ENCODE data around the gene MGP. TPM values are rescaled to one million over a fixed set of nuclear protein-coding genes. Genes with fewer than 3 reads are reported as not detected.

The MGP gene
- total and polyA plus RNA-seq, 2 of the 4 experiments (the other 2 are of a cell fraction) = 1.4 to 2.7 TPM

DNA sequence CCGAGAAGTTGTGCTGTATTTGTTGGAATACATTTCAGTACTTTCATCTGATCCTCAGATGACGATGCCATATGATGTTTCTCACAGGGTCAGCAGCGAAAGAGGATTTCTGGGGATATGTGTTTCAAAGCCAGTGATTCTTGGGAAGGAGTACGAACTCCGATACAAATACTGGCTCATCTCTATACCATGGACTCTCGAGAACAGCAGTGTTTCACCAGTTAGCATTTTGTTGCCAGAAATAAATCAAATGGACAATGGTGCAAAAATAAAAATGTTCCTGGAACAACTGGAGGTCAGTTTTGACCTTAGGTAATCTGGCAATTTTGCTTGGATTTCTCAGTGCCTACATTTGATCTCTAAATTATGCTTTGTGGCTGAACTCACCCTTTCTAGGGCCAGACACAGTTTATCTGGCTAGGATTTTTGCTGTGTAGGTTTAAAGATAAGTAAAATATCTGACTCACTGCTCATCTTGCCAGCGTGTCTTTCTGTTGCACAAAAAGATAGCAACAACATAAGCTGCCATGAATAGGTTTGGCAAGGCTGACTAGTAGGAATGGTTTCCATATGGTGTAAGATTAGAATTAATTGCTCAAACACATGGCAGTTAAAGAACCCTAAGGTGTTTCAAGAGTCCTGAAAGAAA is 11.0 kb upstream of the MGP start:
- H3K4me3 ChIP-seq (ENCODE audit: insufficient read depth, low read depth, low read length) = peak overlapping the region; percentile 4; the same call in 1 of the 2 replicates
- WGBS, 2 experiments (ENCODE audit: extremely low coverage in 2 of 2, insufficient read length in 1 of 2) = no CpG with 5 or more reads among the region's 7 CpGs
- peak; percentile 79 for DNase-seq
- peak; percentile 76 for TF ChIP-seq CEBPB (IDR thresholded peaks at IDR 0.05; ENCODE audit: low read depth, low read length)
- TF ChIP-seq FOS (IDR thresholded peaks at IDR 0.05; ENCODE audit: low read depth, low read length) = 0 out of 2 replicates have a peak, but pooled peaks have one; percentile 26
- TF ChIP-seq NFE2L2 (IDR thresholded peaks at IDR 0.05; ENCODE audit: low read depth, low read length) = peak; percentile 9; the same call in 1 of the 2 replicates
- TF ChIP-seq MAZ (IDR thresholded peaks at IDR 0.05; ENCODE audit: borderline replicate concordance, low read depth, low read length) = no peak
- TF ChIP-seq, protein P1, sequence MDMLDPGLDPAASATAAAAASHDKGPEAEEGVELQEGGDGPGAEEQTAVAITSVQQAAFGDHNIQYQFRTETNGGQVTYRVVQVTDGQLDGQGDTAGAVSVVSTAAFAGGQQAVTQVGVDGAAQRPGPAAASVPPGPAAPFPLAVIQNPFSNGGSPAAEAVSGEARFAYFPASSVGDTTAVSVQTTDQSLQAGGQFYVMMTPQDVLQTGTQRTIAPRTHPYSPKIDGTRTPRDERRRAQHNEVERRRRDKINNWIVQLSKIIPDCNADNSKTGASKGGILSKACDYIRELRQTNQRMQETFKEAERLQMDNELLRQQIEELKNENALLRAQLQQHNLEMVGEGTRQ (IDR thresholded peaks at IDR 0.05; ENCODE audit: low read depth, low read length) = no peak
- TF ChIP-seq CHD1 (IDR thresholded peaks at IDR 0.05; ENCODE audit: low read depth, low read length) = no peak
- TF ChIP-seq POLR2A (IDR thresholded peaks at IDR 0.05; ENCODE audit: low read depth, low read length) = no peak
- TF ChIP-seq MXI1 (IDR thresholded peaks at IDR 0.05; ENCODE audit: borderline replicate concordance, low read depth, low read length) = no peak
- TF ChIP-seq RCOR1 (IDR thresholded peaks at IDR 0.05; ENCODE audit: insufficient replicate concordance, low read length) = no peak
- TF ChIP-seq RAD21 (IDR thresholded peaks at IDR 0.05; ENCODE audit: low read length) = no peak
- TF ChIP-seq, protein P2, sequence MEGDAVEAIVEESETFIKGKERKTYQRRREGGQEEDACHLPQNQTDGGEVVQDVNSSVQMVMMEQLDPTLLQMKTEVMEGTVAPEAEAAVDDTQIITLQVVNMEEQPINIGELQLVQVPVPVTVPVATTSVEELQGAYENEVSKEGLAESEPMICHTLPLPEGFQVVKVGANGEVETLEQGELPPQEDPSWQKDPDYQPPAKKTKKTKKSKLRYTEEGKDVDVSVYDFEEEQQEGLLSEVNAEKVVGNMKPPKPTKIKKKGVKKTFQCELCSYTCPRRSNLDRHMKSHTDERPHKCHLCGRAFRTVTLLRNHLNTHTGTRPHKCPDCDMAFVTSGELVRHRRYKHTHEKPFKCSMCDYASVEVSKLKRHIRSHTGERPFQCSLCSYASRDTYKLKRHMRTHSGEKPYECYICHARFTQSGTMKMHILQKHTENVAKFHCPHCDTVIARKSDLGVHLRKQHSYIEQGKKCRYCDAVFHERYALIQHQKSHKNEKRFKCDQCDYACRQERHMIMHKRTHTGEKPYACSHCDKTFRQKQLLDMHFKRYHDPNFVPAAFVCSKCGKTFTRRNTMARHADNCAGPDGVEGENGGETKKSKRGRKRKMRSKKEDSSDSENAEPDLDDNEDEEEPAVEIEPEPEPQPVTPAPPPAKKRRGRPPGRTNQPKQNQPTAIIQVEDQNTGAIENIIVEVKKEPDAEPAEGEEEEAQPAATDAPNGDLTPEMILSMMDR (conservative IDR thresholded peaks at IDR 0.05; ENCODE audit: low read depth, low read length) = no peak
- no peak for TF ChIP-seq BHLHE40 (IDR thresholded peaks at IDR 0.05; ENCODE audit: low read depth, low read length)
- CTCF ChIA-PET = no interaction called here
- H3K14ac ChIP-seq (replicated peaks; ENCODE audit: low read depth, low read length) = peak overlapping the region; percentile 10; the same call in 1 of the 2 replicates
- no peak overlapping the region for H2AK9ac ChIP-seq (replicated peaks; ENCODE audit: low read depth, low read length, poor library complexity)
- H3K4me2 ChIP-seq (ENCODE audit: low read depth, low read length) = peak overlapping the region; percentile 85
- ATAC-seq (ENCODE audit: low read depth) = peak; percentile 83
- H3K79me1 ChIP-seq (ENCODE audit: low read depth in 1 of 2, low read length in 2 of 2) = no peaks in the 10 kb centered on the region
- H3K9me3 ChIP-seq (ENCODE audit: control insufficient read depth, insufficient read depth, low read length) = no peaks in the 10 kb centered on the region
- peak overlapping the region; percentile 93; the same call in 1 of the 2 replicates for H3K18ac ChIP-seq (ENCODE audit: low read depth, low read length)
- in situ Hi-C loops (cut with MboI; ENCODE audit: low sequenced_read_pairs) (no loop called here), dilution Hi-C loops (cut with HindIII; ENCODE audit: low sequenced_read_pairs, unreplicated experiment) (no loop called here), intact Hi-C loops (cut with micrococcal nuclease) (no loop called here)
- peak overlapping the region; percentile 54 for H3K23ac ChIP-seq (ENCODE audit: low read depth, low read length)
- H2BK15ac ChIP-seq (ENCODE audit: low read depth, low read length) = peak overlapping the region; percentile 18; the same call in 1 of the 3 replicates
- H2BK120ac ChIP-seq (ENCODE audit: low read depth, low read length) = peak overlapping the region; percentile 53
- no peak overlapping the region for H3K56ac ChIP-seq (ENCODE audit: extremely low read depth, insufficient read depth, low read length)
- peaks cover 2% of the 10 kb centered on the region for H3K4me1 ChIP-seq (ENCODE audit: control insufficient read depth, insufficient read depth, low read length)
- BruUV-seq (replicated peaks) = no TSS peak
- H4K5ac ChIP-seq (ENCODE audit: low read depth, low read length) = peak overlapping the region; percentile 80; the same call in 1 of the 2 replicates
- H3K9ac ChIP-seq (ENCODE audit: low read depth, low read length) = peak overlapping the region; percentile 52
- H4K91ac ChIP-seq (ENCODE audit: insufficient read depth, low read depth, low read length) = 0 out of 2 replicates have a peak overlapping the region, but pooled peaks have one; percentile 14
- no peaks in the 10 kb centered on the region for H3K9me1 ChIP-seq (ENCODE audit: insufficient read depth, low read length)
- peak overlapping the region; percentile 71; the same call in 1 of the 2 replicates for H3K27ac ChIP-seq (ENCODE audit: insufficient read depth, low read length)
- H3K36me3 ChIP-seq (ENCODE audit: control insufficient read depth, insufficient read depth, low read length) = no peaks in the 10 kb centered on the region
- H2BK5ac ChIP-seq (ENCODE audit: low read depth, low read length, poor library complexity, severe bottlenecking) = peak overlapping the region; percentile 68
- no peak overlapping the region for H2AFZ ChIP-seq (replicated peaks; ENCODE audit: low read length, poor library complexity)
- POLR2A ChIA-PET (ENCODE audit: unreplicated experiment) = no interaction called here
- peak overlapping the region; percentile 54; the same call in 1 of the 2 replicates for H2BK20ac ChIP-seq (ENCODE audit: low read depth, low read length)
- H4K8ac ChIP-seq (ENCODE audit: low read depth in 2 of 2, low read length in 2 of 2) = peak overlapping the region; percentile 22 to 59; a peak in 2 of 4 replicates
- H2AK5ac ChIP-seq (ENCODE audit: low read depth, low read length) = peak overlapping the region; percentile 6
- H4K20me1 ChIP-seq (ENCODE audit: insufficient read depth, low read length) = no peaks in the 10 kb centered on the region
- no peaks in the 10 kb centered on the region for H3K27me3 ChIP-seq (ENCODE audit: control insufficient read depth, insufficient read depth, low read length)
- peak overlapping the region; percentile 21 for H3K4ac ChIP-seq (ENCODE audit: low read depth, low read length)

Measured in IMR-90 (cell line).